ENCODE results near the gene CFAP46.

DNA sequence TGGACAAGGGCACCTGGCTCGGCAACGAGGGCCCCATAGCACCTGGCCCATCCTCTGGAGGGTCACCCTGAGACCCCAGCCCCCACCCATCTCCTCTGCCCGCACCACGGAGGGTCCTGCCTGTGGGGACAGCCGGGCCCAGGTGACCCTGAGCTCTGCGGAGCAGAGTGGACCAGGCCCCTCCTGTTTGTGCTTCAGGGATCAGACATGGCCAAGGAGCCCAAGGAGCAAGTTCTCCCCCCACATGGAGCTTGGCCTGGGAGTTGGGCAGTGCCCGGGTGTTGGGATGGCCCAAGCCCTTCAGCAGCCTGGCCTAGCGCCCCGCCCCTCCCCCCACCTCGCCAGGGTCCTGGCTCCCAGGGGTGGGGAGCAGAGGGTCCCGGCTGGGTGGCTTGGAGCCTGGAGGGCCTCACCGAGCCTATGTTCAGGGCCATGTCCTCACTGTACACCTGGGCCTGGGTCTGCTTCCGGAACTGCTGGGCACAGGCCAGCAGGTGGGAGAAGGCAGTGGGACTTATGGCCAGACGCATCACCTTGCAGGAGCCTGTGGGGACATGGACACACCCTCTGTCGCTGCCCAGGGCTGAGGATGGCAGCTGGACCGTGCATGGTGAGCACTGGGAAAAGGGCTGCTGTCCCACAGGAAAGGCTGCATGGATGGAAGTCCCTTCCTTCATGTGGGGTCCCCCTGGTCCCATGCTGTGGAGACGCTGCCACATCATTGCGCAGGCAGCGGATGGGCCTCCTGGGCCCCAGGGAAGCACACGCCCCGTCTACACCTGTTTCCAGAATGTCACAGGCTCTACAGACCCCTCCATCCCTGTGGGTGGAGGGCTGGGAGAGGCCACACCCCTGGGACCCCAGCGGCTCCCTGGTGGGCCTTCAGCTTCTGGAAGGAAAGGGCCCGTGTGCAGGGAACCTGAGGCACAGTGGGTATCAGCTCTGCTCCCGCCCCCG lies 107.2 kb downstream of the CFAP46 start:
- TF ChIP-seq CTCF (IDR thresholded peaks at IDR 0.05; ENCODE audit: insufficient read depth, low read depth, low read length) (no peak), EZH2 (IDR thresholded peaks at IDR 0.05; ENCODE audit: insufficient read depth, low read length) (no peak)

Data from astrocyte (in vitro differentiated cells and primary cell).